DOHH2 (cell line): ENCODE data around the gene RAVER1.
"Not testable (repeated sequence)": the region's sequence is repeated elsewhere in the genome, so short reads cannot be mapped to it uniquely, and the experiment has no call there.

ENCODE experiments used
- H3F3A ChIP-seq: fragments of 200-600 bp; sonication (generic), shearing (Covaris generic); 2 replicates; pipeline ENCODE4 v1.6.0; 2016; ENCODE audit warnings: antibody characterized with exemption, mild to moderate bottlenecking; ENCODE audit not compliant: control insufficient read depth, insufficient read depth
- H3K27ac ChIP-seq: fragments of 200-600 bp; sonication (generic); 2 replicates; pipeline ENCODE4 v1.5.1; 2014; ENCODE audit warnings: low read depth, mild to moderate bottlenecking, low read length, moderate library complexity
- H3K27me3 ChIP-seq: fragments of 200-600 bp; sonication (generic); 2 replicates; pipeline ENCODE4 v1.6.1; 2014; ENCODE audit warnings: mild to moderate bottlenecking, low read length, mixed read lengths; ENCODE audit not compliant: control insufficient read depth
- H3K36me3 ChIP-seq: fragments of 200-600 bp; sonication (generic); 2 replicates; pipeline ENCODE4 v1.6.1; 2014; ENCODE audit warnings: mild to moderate bottlenecking, low read length, moderate library complexity, mixed read lengths; ENCODE audit not compliant: control insufficient read depth
- H3K4me1 ChIP-seq: fragments of 200-600 bp; sonication (generic); 2 replicates; pipeline ENCODE4 v1.6.1; 2014; ENCODE audit warnings: mild to moderate bottlenecking, low read length, mixed read lengths; ENCODE audit not compliant: control insufficient read depth
- H3K4me2 ChIP-seq: fragments of 200-600 bp; sonication (generic); 2 replicates; pipeline ENCODE4 v1.6.0; 2014; ENCODE audit warnings: mild to moderate bottlenecking, low read length, moderate library complexity
- H3K4me3 ChIP-seq: fragments of 200-600 bp; sonication (generic); 2 replicates; pipeline ENCODE4 v1.5.1; 2014; ENCODE audit warnings: mild to moderate bottlenecking, low read length, mixed read lengths
- H3K79me2 ChIP-seq: fragments of 200-600 bp; sonication (generic); 2 replicates; pipeline ENCODE4 v1.6.1; 2014; ENCODE audit warnings: mild to moderate bottlenecking, low read length, mixed read lengths; ENCODE audit not compliant: control insufficient read depth
- H3K9me2 ChIP-seq: fragments of 200-600 bp; sonication (generic); replicated peaks from 2 replicates; pipeline ENCODE4 v1.6.1; 2014; ENCODE audit warnings: mild to moderate bottlenecking, low read length, mixed read lengths; ENCODE audit not compliant: control insufficient read depth
- H3K9me3 ChIP-seq: fragments of 200-600 bp; sonication (generic); 2 replicates; pipeline ENCODE4 v1.6.1; 2014; ENCODE audit warnings: antibody characterized with exemption, low read length, mixed read lengths; ENCODE audit not compliant: control insufficient read depth, insufficient read depth
- H4K20me1 ChIP-seq: fragments of 200-600 bp; sonication (generic); 2 replicates; pipeline ENCODE4 v1.6.0; 2014; ENCODE audit warnings: low read depth, mild to moderate bottlenecking, antibody characterized with exemption, low read length, moderate library complexity; ENCODE audit not compliant: control insufficient read depth, insufficient read depth
- EZH2phosphoT487 ChIP-seq: fragments of 200-600 bp; sonication (generic); IDR thresholded peaks from 2 replicates; pipeline ENCODE4 v1.6.1; 2017; ENCODE audit warnings: borderline replicate concordance, mild to moderate bottlenecking, antibody characterized with exemption, low read length, moderate library complexity, mixed read lengths
- TF ChIP-seq, protein P1 (sequence below): fragments of 200-600 bp; sonication (generic); IDR thresholded peaks from one replicate; pipeline ENCODE4 v1.5.1; 2014; ENCODE audit warnings: antibody characterized with exemption, mild to moderate bottlenecking, low read depth, low read length; ENCODE audit not compliant: poor library complexity, severe bottlenecking

RAVER1 gene

DNA sequence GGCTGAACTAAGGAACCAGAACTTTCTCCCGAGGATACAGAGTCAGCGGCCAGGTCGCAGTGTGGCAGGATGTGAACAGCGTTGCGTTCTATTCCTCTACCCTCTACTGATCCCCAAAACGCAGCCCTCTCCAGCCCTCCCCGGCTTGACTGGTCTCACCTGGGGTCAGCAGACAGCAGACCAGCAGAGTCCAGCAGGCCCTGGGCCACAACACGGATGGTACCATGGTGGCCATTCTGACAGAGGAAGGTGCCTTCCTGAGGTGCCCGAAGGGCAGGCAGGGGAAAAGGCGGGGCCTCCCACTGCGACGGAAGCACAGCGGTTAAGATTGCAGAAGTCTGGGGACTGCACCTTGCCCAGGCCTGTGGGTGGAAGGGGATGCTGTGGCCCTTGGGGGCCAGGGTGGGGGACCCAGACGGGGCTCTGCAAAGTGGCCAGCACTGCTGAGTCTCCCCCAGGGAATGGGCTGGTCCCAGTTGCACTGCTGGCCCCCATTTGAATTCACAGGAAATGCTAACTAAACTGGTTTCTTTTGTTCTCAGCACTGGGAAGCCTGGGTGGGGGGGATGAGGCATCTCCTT is 6.1 kb upstream of the RAVER1 start, which contains the start of gene ICAM3:
Gene ICAM3 (minus strand): TSS at position 245 of the 581 bp plus-strand sequence. CDS start 10 bp downstream, at position 235.
- Histone ChIP-seq H3K4me2 (peak within 1 kb of the TSS; percentile 96), H3K36me3 (peaks cover 2% of the 10 kb centered on the region; the same call in 1 of the 2 replicates), H3K27ac (peak within 1 kb of the TSS; percentile 40), H3K4me1 (peaks cover 31% of the 10 kb centered on the region), H3F3A (no peaks in the 10 kb centered on the region; the same call in 1 of the 2 replicates), H3K9me3 (no peaks in the 10 kb centered on the region), H4K20me1 (no peaks in the 10 kb centered on the region), H3K4me3 (peak within 1 kb of the TSS; percentile 85), H3K27me3 (no peaks in the 10 kb centered on the region), H3K9me2 (no peaks in the 10 kb centered on the region), H3K79me2 (peaks cover 14% of the 10 kb centered on the region)
- TF ChIP-seq, protein P1, sequence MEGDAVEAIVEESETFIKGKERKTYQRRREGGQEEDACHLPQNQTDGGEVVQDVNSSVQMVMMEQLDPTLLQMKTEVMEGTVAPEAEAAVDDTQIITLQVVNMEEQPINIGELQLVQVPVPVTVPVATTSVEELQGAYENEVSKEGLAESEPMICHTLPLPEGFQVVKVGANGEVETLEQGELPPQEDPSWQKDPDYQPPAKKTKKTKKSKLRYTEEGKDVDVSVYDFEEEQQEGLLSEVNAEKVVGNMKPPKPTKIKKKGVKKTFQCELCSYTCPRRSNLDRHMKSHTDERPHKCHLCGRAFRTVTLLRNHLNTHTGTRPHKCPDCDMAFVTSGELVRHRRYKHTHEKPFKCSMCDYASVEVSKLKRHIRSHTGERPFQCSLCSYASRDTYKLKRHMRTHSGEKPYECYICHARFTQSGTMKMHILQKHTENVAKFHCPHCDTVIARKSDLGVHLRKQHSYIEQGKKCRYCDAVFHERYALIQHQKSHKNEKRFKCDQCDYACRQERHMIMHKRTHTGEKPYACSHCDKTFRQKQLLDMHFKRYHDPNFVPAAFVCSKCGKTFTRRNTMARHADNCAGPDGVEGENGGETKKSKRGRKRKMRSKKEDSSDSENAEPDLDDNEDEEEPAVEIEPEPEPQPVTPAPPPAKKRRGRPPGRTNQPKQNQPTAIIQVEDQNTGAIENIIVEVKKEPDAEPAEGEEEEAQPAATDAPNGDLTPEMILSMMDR, result no peak
- no peak for TF ChIP-seq EZH2phosphoT487

DNA sequence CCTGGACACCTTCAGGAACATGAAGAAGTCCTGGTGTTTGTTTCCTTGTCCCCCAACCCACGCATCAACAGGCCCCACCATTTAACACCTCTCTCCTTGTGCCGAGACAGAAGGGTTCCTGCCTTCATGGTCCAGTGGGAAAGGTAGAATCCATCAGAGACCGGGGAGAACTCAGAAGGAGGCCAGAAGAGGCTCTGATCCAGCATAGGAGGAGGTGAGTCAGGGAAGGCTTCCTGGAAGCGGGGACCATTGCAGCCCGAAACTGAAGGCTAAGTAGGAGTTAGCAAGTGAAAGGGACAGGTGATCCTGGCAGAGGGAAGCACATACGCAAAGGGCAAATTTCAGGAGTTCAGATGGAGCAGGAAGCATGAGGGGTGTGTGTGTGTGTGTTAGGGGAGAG is 5.6 kb upstream of the RAVER1 start:
- H3K27me3 ChIP-seq, result no peaks in the 10 kb centered on the region
- H3K79me2 ChIP-seq, result peaks cover 20% of the 10 kb centered on the region
- peak overlapping the region; percentile 85 for H3K4me3 ChIP-seq
- TF ChIP-seq, protein P1, result no peak
- TF ChIP-seq EZH2phosphoT487, result no peak
- no peaks in the 10 kb centered on the region for H4K20me1 ChIP-seq
- H3K9me3 ChIP-seq, result no peaks in the 10 kb centered on the region
- no peaks in the 10 kb centered on the region; the same call in 1 of the 2 replicates for H3F3A ChIP-seq
- peak overlapping the region; percentile 40 for H3K27ac ChIP-seq
- no peaks in the 10 kb centered on the region for H3K9me2 ChIP-seq
- peak overlapping the region; percentile 96 for H3K4me2 ChIP-seq
- peaks cover 4% of the 10 kb centered on the region; the same call in 1 of the 2 replicates for H3K36me3 ChIP-seq
- peaks cover 36% of the 10 kb centered on the region for H3K4me1 ChIP-seq

DNA sequence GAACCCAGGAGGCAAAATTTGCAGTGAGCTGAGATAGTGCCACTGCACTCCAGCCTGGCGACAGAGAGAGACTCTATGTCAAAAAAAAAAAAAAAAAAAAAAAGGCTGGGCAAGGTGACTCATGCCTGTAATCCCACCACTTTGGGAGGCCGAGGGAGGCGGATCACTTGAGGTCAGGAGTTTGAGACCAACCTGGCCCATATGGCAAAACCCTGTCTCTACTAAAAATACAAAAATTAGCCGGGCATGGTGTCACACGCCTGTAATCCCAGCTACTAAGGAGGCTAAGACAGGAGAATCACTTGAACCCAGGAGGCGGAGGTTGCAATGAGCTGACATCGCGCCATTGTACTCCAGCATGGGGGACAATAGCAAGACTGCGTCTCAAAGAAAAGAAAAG is 3.4 kb upstream of the RAVER1 start:
- H3K9me3 ChIP-seq, H4K20me1 ChIP-seq, H3K9me2 ChIP-seq, H3K27me3 ChIP-seq, H3K4me3 ChIP-seq, H3K27ac ChIP-seq, H3F3A ChIP-seq, H3K4me2 ChIP-seq: not testable (repeated sequence)
- H3K36me3 ChIP-seq, result peaks cover 16% of the 10 kb centered on the region
- peaks cover 39% of the 10 kb centered on the region for H3K79me2 ChIP-seq
- peaks cover 45% of the 10 kb centered on the region for H3K4me1 ChIP-seq

DNA sequence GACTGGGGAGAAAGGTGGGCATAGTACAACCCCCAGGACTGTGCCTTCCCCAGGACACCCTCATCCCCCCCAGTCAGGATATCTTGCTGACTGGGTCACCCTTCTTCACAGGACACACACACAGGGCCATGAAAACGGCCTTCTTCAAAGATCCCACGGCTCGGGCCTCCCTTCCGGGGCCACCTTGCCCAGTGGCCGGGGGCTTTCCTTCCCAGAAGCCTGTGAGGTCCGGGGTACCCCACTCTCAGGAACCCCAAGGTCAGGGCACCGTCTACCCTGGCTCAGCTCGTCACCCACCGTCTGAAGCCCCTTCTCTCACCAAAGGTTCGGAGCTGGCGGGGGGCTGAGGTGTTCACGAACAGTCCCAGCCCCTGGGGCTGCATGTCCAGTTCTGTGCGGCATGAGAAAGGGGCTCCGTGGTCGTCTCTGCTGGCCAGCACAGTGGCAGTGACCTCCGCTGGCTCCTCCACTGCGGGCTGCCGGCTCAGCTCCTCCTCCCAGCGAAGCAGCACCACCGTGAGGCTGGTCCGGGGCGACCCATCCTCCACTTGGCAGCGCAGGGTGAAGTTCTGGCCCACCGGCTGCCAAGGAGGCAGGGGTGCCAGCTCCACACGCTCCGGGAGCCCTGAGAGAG is 2.1 kb upstream of the RAVER1 start:
- no peak for TF ChIP-seq EZH2phosphoT487
- TF ChIP-seq, protein P1, result no peak
- Histone ChIP-seq H3K9me2 (no peaks in the 10 kb centered on the region), H3K4me2 (peak overlapping the region; percentile 91), H3K4me3 (no peak overlapping the region), H4K20me1 (peaks cover 12% of the 10 kb centered on the region), H3K4me1 (peaks cover 47% of the 10 kb centered on the region), H3K27ac (no peak overlapping the region), H3F3A (no peaks in the 10 kb centered on the region; the same call in 1 of the 2 replicates), H3K27me3 (no peaks in the 10 kb centered on the region), H3K9me3 (no peaks in the 10 kb centered on the region), H3K79me2 (peaks cover 50% of the 10 kb centered on the region), H3K36me3 (peaks cover 23% of the 10 kb centered on the region)
